HEK293 (cell line): ENCODE measurements around the gene TREH.
A peak's percentile ranks its signal among the peaks of the same experiment; 100 is the strongest.
"Not testable (repeated sequence)": the region's sequence is repeated elsewhere in the genome, so short reads cannot be mapped to it uniquely, and the experiment has no call there.

ENCODE experiments used
- CTCF ChIA-PET: fragments of 350-600 bp; formaldehyde crosslinking; extraction: SDS; loops from one replicate; lab custom pipeline; 2021; ENCODE audit warnings: antibody characterized with exemption; lab: Yijun Ruan, JAX
- POLR2A ChIA-PET: fragments of 300-600 bp; formaldehyde crosslinking; extraction: SDS; loops from one replicate; lab custom pipeline; 2020; ENCODE audit warnings: antibody characterized with exemption, inconsistent platforms; lab: Yijun Ruan, JAX
- H3K27ac ChIP-seq: fragments of 200-500 bp; sonication (Bioruptor generic); 2 replicates; pipeline ENCODE4 v1.5.1; 2014; ENCODE audit warnings: low read depth, low read length, control low read depth, inconsistent platforms; ENCODE audit errors: extremely low read depth
- H3K36me3 ChIP-seq, 2 experiments: fragments of 200-500 bp in 1 of 2; sonication (Bioruptor generic) in 1 of 2; 1 replicate in 1 of 2; 2 replicates in 1 of 2; pipeline ENCODE4 v1.5.1; 2014 to 2017; ENCODE audit warnings: inconsistent platforms in 2 of 2, low read length in 2 of 2; ENCODE audit not compliant: control insufficient read depth in 2 of 2, insufficient read depth in 1 of 2
- H3K4me1 ChIP-seq: fragments of 200-500 bp; sonication (Bioruptor generic); 2 replicates; pipeline ENCODE4 v1.5.1; 2014; ENCODE audit warnings: mild to moderate bottlenecking, low read length, inconsistent platforms; ENCODE audit not compliant: control insufficient read depth, insufficient read depth
- H3K4me3 ChIP-seq: 2 replicates; pipeline ENCODE4 v1.5.1; 2011; ENCODE audit warnings: low read depth, mild to moderate bottlenecking, control low read depth, low read length, moderate library complexity
- H3K9me3 ChIP-seq: fragments of 200-500 bp; sonication (Bioruptor generic); 2 replicates; pipeline ENCODE4 v1.5.1; 2014; ENCODE audit warnings: low read depth, low read length, inconsistent platforms; ENCODE audit not compliant: control insufficient read depth, insufficient read depth
- AEBP2 ChIP-seq: fragments of 450-650 bp; formaldehyde crosslinking; IDR thresholded peaks from 2 replicates; pipeline ENCODE4 v1.5.1; 2016; ENCODE audit warnings: missing biosample characterization, missing genetic modification characterization, borderline replicate concordance
- GLIS1 ChIP-seq: fragments of 450-650 bp; formaldehyde crosslinking; IDR thresholded peaks from 2 replicates; pipeline ENCODE4 v1.5.1; 2016; ENCODE audit warnings: missing biosample characterization, missing genetic modification characterization
- KLF1 ChIP-seq: fragments of 450-650 bp; formaldehyde crosslinking; IDR thresholded peaks from 2 replicates; pipeline ENCODE4 v1.5.1; 2016; ENCODE audit warnings: missing biosample characterization, missing genetic modification characterization
- KLF17 ChIP-seq: fragments of 450-650 bp; formaldehyde crosslinking; IDR thresholded peaks from 2 replicates; pipeline ENCODE4 v1.5.1; 2016; ENCODE audit warnings: missing biosample characterization, missing genetic modification characterization
- OVOL3 ChIP-seq: fragments of 450-650 bp; formaldehyde crosslinking; IDR thresholded peaks from 2 replicates; pipeline ENCODE4 v1.5.1; 2016; ENCODE audit warnings: missing biosample characterization, missing genetic modification characterization
- PRDM10 ChIP-seq: fragments of 450-650 bp; formaldehyde crosslinking; IDR thresholded peaks from 2 replicates; pipeline ENCODE4 v1.5.1; 2016; ENCODE audit warnings: missing biosample characterization, missing genetic modification characterization
- TSHZ1 ChIP-seq: fragments of 450-650 bp; formaldehyde crosslinking; IDR thresholded peaks from 2 replicates; pipeline ENCODE4 v1.5.1; 2016; ENCODE audit warnings: missing biosample characterization, missing genetic modification characterization, borderline replicate concordance
- WT1 ChIP-seq: fragments of 450-650 bp; formaldehyde crosslinking; IDR thresholded peaks from 2 replicates; pipeline ENCODE4 v1.5.1; 2016; ENCODE audit warnings: missing biosample characterization, missing genetic modification characterization
- ZFHX2 ChIP-seq: fragments of 450-650 bp; formaldehyde crosslinking; conservative IDR thresholded peaks from 2 replicates; pipeline ENCODE4 v1.5.1; 2016; ENCODE audit warnings: missing biosample characterization, missing genetic modification characterization
- ZNF121 ChIP-seq: fragments of 450-650 bp; formaldehyde crosslinking; IDR thresholded peaks from 2 replicates; pipeline ENCODE4 v1.5.1; 2016; ENCODE audit warnings: missing biosample characterization, missing genetic modification characterization
- ZNF2 ChIP-seq: fragments of 450-650 bp; formaldehyde crosslinking; IDR thresholded peaks from 2 replicates; pipeline ENCODE4 v1.5.1; 2016; ENCODE audit warnings: missing biosample characterization, missing genetic modification characterization
- ZNF24 ChIP-seq: fragments of 450-650 bp; formaldehyde crosslinking; IDR thresholded peaks from 2 replicates; pipeline ENCODE4 v1.5.1; 2016; ENCODE audit warnings: missing biosample characterization, missing genetic modification characterization
- ZNF311 ChIP-seq: fragments of 450-650 bp; formaldehyde crosslinking; IDR thresholded peaks from 2 replicates; pipeline ENCODE4 v1.5.1; 2017; ENCODE audit warnings: missing biosample characterization, missing genetic modification characterization, borderline replicate concordance
- ZNF354C ChIP-seq: fragments of 450-650 bp; formaldehyde crosslinking; IDR thresholded peaks from 2 replicates; pipeline ENCODE4 v1.5.1; 2016; ENCODE audit warnings: missing biosample characterization, missing genetic modification characterization, low read depth, borderline replicate concordance
- ZNF394 ChIP-seq: fragments of 450-650 bp; formaldehyde crosslinking; IDR thresholded peaks from 2 replicates; pipeline ENCODE4 v1.5.1; 2016; ENCODE audit warnings: missing biosample characterization, missing genetic modification characterization, mild to moderate bottlenecking, moderate library complexity, borderline replicate concordance
- ZNF416 ChIP-seq: fragments of 450-650 bp; formaldehyde crosslinking; IDR thresholded peaks from 2 replicates; pipeline ENCODE4 v1.5.1; 2016; ENCODE audit warnings: missing biosample characterization, missing genetic modification characterization
- ZNF473 ChIP-seq: fragments of 450-650 bp; formaldehyde crosslinking; IDR thresholded peaks from 2 replicates; pipeline ENCODE4 v1.5.1; 2017; ENCODE audit warnings: missing biosample characterization, missing genetic modification characterization
- ZNF560 ChIP-seq: fragments of 450-650 bp; formaldehyde crosslinking; IDR thresholded peaks from 2 replicates; pipeline ENCODE4 v1.5.1; 2017; ENCODE audit warnings: missing biosample characterization, missing genetic modification characterization, borderline replicate concordance
- ZNF610 ChIP-seq: fragments of 450-650 bp; formaldehyde crosslinking; IDR thresholded peaks from 2 replicates; pipeline ENCODE4 v1.5.1; 2016; ENCODE audit warnings: missing biosample characterization, missing genetic modification characterization, borderline replicate concordance
- ZNF626 ChIP-seq: fragments of 450-650 bp; sonication (Bioruptor Pico); formaldehyde crosslinking; IDR thresholded peaks from 2 replicates; pipeline ENCODE4 v1.5.1; 2018; ENCODE audit warnings: missing biosample characterization, missing genetic modification characterization, inconsistent platforms
- ZNF677 ChIP-seq: fragments of 450-650 bp; IDR thresholded peaks from 2 replicates; pipeline ENCODE4 v1.5.0; 2018; ENCODE audit warnings: missing biosample characterization, mild to moderate bottlenecking, missing genetic modification characterization, moderate library complexity
- ZNF791 ChIP-seq: fragments of 450-650 bp; formaldehyde crosslinking; IDR thresholded peaks from 2 replicates; pipeline ENCODE4 v1.5.1; 2016; ENCODE audit warnings: missing biosample characterization, missing genetic modification characterization
- ZNF792 ChIP-seq: fragments of 450-650 bp; formaldehyde crosslinking; IDR thresholded peaks from 2 replicates; pipeline ENCODE4 v1.5.1; 2016; ENCODE audit warnings: missing biosample characterization, missing genetic modification characterization

Gene TREH

GRCh38 chr11:118612378-118612777 lies 67.1 kb downstream of the TREH start (continued):
- TF ChIP-seq ZFHX2 (tag by site-specific recombination) (no peak), ZNF394 (no peak)

GRCh38 chr11:118611433-118611795 lies 68.0 kb downstream of the TREH start:
- POLR2A ChIA-PET, result interaction anchor here (1.0 to 1.8 kb wide), 2 partner anchors 39 to 386 kb away, joined by 3 to 4 read pairs; partner anchors contain the start of genes ARCN1 and CENATAC
- H3K36me3 ChIP-seq, result peaks cover 0 to 17% of the 10 kb centered on the region in 2 experiments; a peak in 1 of 3 replicates
- not testable (repeated sequence) for H3K9me3 ChIP-seq, H3K27ac ChIP-seq, H3K4me3 ChIP-seq, H3K4me1 ChIP-seq
- CTCF ChIA-PET, result interaction anchor here (0.5 to 4.3 kb wide), 11 partner anchors 11 to 1566 kb away, joined by 3 to 31 read pairs (median 3); no protein-coding TSS in a partner anchor

- CTCF ChIA-PET, result interaction anchor here (0.7 to 4.3 kb wide), 9 partner anchors 11 to 1566 kb away, joined by 3 to 31 read pairs (median 4); no protein-coding TSS in a partner anchor
- H3K4me3 ChIP-seq, result no peak overlapping the region
- no peaks in the 10 kb centered on the region for H3K4me1 ChIP-seq
- TF ChIP-seq ZNF677 (tag by site-specific recombination), result no peak
- no peak for TF ChIP-seq ZNF560 (tag by site-specific recombination)
- no peak for TF ChIP-seq ZNF792 (tag by site-specific recombination)
- TF ChIP-seq ZNF610 (tag by site-specific recombination), result no peak; the same call in 1 of the 2 replicates
- TF ChIP-seq ZNF311 (tag by site-specific recombination), result no peak
- TF ChIP-seq ZNF2 (tag by site-specific recombination), result peak; percentile 34; the same call in 1 of the 2 replicates
- no peak for TF ChIP-seq ZNF416 (tag by site-specific recombination)
- TF ChIP-seq PRDM10 (tag by site-specific recombination), result peak; percentile 47; the same call in 1 of the 2 replicates
- no peak for TF ChIP-seq ZNF354C (tag by site-specific recombination)
- TF ChIP-seq ZNF791 (tag by site-specific recombination), result no peak
- no peak for TF ChIP-seq OVOL3 (tag by site-specific recombination)
- TF ChIP-seq ZNF121, result peak; percentile 85
- no peak for TF ChIP-seq AEBP2 (tag by site-specific recombination)
- TF ChIP-seq TSHZ1 (tag by site-specific recombination), result no peak
- TF ChIP-seq ZNF24, result no peak
- TF ChIP-seq ZNF626 (tag by site-specific recombination), result no peak
- peak; percentile 59 for TF ChIP-seq GLIS1
- peak; percentile 36; the same call in 1 of the 2 replicates for TF ChIP-seq KLF1
- TF ChIP-seq KLF17 (tag by site-specific recombination), result no peak
- no peak for TF ChIP-seq ZNF473 (tag by site-specific recombination)
- no peak for TF ChIP-seq WT1 (tag by site-specific recombination)
Measured at GRCh38 chr11:118610773-118611432, 68.5 kb downstream of the TREH start.

More at GRCh38 chr11:118610773-118611432, 68.5 kb downstream of the TREH start:
- Histone ChIP-seq H3K27ac (no peak overlapping the region), H3K9me3 (no peaks in the 10 kb centered on the region), H3K36me3 (peaks cover 0 to 12% of the 10 kb centered on the region in 2 experiments; a peak in 1 of 3 replicates)
- POLR2A ChIA-PET, result interaction anchor here (0.7 to 8.0 kb wide), 4 partner anchors 10 to 387 kb away, joined by 3 to 72 read pairs (median 4); partner anchors contain the start of genes ARCN1 and CENATAC
